HG02938 (cell line): ENCODE results near the gene RABGEF1.
"Not testable (repeated sequence)": the region's sequence is repeated elsewhere in the genome, so short reads cannot be mapped to it uniquely, and the experiment has no call there.

Source experiments
- ATAC-seq: cut with Tn5 transposase; IDR thresholded peaks from one replicate; pipeline ENCODE4 v1.9.1; 2021; ENCODE audit warnings: mild to moderate bottlenecking, moderate library complexity; ENCODE audit not compliant: unreplicated experiment

Gene RABGEF1

DNA sequence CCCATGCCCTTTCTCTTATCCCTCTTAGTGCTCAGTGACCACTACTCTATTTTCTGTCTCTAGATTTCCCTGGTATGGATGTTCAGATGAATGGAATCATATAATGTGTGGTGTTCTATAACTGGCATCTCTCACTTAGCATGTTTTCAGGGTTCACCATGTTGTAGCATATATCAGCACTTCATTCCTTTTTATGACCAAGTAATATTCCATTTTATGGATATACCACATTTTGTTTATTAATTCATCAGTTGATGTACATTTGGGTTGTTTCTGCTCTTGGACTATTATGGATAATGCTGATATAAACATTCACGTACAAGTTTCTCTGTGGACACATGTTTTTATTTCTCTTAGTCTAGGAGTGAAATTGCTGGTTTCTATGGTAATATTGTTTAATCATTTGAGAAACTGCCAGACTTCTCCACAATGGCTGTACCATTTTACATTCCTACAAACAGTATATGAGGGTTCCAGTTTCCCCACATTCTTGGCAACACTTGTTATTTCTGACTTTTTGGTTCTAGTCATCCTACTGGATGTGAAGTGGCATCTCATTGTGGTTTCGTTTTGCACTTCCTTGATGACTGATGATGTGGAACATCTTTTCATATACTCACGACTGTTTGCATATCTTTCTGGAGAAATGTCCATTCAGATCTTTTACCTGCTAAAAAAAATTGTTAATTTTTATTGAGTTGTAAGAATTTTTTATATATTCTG lies 23.3 kb downstream of the RABGEF1 start:
- ATAC-seq, result not testable (repeated sequence)

- not testable (repeated sequence) for ATAC-seq
Observed at GRCh38 chr7:66764905-66765304, 24.4 kb downstream of the RABGEF1 start.

- not testable (repeated sequence) for ATAC-seq
Observed at GRCh38 chr7:66765322-66766025, 24.9 kb downstream of the RABGEF1 start.

- no peak for ATAC-seq
Observed at GRCh38 chr7:66766041-66766440, 25.5 kb downstream of the RABGEF1 start.

- not testable (repeated sequence) for ATAC-seq
Observed at GRCh38 chr7:66767486-66767885, 27.0 kb downstream of the RABGEF1 start.

- ATAC-seq, result no peak
Observed at GRCh38 chr7:66768865-66769832, 28.6 kb downstream of the RABGEF1 start.

GRCh38 chr7:66769833-66770512 lies 29.4 kb downstream of the RABGEF1 start:
- ATAC-seq, result no peak

GRCh38 chr7:66771795-66772194 lies 31.3 kb downstream of the RABGEF1 start:
- no peak for ATAC-seq

DNA sequence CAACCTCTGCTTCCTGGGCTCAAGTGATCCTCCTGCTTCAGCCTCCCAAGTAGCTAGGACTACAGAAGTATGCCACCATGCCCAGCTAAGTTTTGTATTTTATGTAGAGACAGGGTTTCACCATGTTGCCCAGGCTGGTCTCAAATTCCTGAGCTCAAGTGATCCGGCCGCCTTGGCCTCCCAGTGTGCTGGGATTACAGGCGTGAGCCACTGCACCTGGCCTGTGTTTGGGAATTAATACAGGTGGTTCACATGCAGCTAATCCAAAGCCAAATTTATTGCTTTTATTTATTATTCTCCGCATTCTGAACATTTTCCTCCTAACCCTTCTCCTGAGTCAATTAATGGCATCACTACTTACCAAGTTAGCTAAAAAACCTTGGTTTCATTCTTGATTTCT lies 33.2 kb downstream of the RABGEF1 start:
- ATAC-seq, result not testable (repeated sequence)

GRCh38 chr7:66776383-66776782 lies 35.9 kb downstream of the RABGEF1 start:
- not testable (repeated sequence) for ATAC-seq

GRCh38 chr7:66776800-66777442 lies 36.4 kb downstream of the RABGEF1 start:
- no peak for ATAC-seq

- no peak for ATAC-seq
Observed at GRCh38 chr7:66778201-66778600, 37.7 kb downstream of the RABGEF1 start.

- no peak for ATAC-seq
Observed at GRCh38 chr7:66779669-66780409, 39.3 kb downstream of the RABGEF1 start.

GRCh38 chr7:66781408-66782090 lies 41.0 kb downstream of the RABGEF1 start:
- ATAC-seq, result no peak

DNA sequence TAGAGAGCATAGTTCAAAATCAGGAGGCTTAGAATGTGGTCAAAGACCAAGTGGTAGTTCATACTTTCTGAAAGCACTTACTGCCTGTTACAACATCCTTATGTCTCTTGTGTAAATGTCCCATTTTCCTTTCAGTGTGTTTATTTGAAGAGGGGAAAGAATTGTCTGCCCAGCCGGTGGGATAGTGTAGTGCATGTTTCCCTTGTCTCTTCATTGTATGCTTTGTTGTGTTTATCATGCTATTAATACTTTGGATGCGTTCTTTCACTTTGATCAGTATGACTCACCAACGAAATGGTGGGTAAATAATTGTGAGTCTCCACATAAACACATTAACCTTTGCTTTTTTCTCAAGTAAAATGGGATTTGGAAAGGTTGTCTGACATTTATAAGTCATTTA lies 42.3 kb downstream of the RABGEF1 start:
- not testable (repeated sequence) for ATAC-seq

DNA sequence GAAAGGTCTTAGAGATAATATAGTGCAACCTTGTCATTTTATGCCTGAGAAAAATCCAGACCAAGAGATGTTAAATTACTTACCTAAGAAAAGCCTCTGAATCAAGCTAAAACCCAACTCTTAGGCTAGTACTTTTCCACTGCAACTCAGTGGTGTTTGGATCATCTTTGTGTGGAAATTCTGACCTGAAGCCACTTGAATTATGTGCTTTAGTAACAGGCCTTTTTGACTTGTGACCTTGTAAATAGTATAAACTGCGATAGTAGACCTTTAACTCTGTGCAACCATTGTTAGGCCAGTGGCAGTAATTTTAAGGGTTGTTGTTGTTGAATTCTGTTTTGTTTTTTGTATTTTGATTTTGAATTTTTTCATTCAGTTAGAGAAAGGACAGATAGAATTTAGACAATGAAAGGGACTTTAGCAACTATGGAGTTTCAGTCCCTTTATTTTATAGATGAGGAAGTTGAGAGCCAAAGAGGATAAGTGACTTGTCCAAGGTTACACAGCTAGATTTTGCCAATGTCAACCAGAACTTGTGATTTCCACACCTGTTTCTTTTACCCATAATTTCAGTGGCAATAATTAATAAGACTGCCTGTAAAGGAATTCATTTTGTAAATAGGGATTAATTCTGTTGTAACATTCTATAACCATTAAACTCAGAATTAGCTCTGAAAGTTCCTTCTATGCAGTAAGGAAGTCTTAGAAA lies 43.5 kb downstream of the RABGEF1 start:
- not testable (repeated sequence) for ATAC-seq

GRCh38 chr7:66790196-66790595 lies 49.7 kb downstream of the RABGEF1 start:
- no peak for ATAC-seq

DNA sequence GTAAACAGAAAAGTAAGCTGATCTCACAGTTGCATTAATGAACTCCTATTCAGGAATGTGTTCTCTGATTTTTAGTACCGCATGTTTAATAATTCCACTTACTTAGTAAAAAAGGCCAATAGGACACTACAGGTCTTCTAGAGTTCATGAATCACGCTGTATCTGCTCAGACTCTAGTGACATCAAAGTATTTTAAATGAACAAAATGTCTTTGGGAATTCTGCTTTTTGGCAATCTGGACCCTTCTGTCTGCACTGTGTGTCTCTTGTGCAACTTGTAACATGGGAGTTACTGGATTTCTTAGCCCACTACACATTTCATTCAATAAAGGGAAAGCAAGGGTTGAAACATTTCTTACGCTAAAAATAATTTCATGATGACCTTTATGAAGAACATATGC lies 50.2 kb downstream of the RABGEF1 start:
- no peak for ATAC-seq
